AG08396 (cell line): Measurements from ENCODE around the gene TGFA.
A peak's percentile ranks its signal among the peaks of the same experiment; 100 is the strongest.

ENCODE experiments used
- DNase-seq: peaks from one replicate; pipeline ENCODE4 v3.0.0; 2012; ENCODE audit warnings: low spot score, mixed read lengths

TGFA gene

GRCh38 chr2:70523996-70524965 lies 29.3 kb downstream of the TGFA start:
- DNase-seq: peak; percentile 76

DNA sequence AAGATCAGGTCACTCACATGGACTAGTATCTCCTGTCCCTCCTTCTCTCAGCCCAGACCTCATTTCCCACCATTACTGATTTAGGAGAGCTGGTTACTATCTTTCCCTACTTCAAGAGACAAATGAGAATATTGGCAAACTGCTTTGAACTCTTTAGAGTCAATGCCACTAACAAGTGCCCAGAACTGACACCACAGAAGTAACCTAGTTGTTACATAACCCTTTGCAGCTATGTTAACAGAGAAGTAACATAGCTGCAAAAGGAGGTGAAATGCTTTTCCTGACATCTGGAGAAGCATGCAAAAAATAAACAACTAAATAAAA lies 30.0 kb downstream of the TGFA start:
- DNase-seq: no peak

- DNase-seq: no peak
These were observed 31.0 kb downstream of the TGFA start for GRCh38 chr2:70522627-70523026.

DNA sequence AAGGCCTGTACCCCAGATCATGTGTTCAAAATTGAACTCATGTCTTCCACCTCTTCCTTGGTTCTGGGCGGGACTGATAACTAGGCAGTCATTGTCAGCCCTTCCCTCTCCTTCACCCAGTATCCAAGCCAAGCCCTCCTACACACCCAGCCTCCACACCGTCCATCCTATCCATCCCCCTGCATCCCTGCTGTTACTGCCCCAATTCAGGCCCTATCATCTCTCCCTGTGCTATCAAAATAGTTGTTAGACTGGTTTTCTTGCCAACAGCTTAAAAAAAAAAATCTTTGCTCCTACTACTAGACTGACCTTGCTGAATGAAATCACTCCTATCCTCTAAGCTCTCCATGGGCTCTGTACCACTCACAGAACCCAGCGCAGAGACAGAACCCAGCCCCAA lies 32.8 kb downstream of the TGFA start:
- DNase-seq: no peak

GRCh38 chr2:70519453-70519852 lies 34.2 kb downstream of the TGFA start:
- no peak for DNase-seq

DNA sequence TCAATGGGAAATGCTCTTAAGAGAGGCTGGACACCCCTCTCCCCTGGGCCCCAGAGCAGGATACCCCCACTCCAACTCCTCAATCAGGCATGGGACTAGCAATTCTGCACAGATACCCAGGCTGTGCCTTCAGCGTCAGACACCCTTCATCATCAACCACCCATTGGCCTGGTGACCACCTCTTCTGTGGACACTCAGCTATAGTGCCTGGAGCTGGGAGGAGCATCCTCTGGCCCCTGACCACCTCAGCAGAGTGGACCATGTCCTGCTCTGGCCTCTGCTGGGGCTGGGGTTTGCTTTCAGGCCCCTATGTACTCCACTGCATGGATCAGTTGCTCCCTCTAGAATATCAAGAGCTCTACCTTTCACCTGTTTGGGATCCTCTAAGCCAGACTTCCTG lies 35.1 kb downstream of the TGFA start:
- no peak for DNase-seq

DNA sequence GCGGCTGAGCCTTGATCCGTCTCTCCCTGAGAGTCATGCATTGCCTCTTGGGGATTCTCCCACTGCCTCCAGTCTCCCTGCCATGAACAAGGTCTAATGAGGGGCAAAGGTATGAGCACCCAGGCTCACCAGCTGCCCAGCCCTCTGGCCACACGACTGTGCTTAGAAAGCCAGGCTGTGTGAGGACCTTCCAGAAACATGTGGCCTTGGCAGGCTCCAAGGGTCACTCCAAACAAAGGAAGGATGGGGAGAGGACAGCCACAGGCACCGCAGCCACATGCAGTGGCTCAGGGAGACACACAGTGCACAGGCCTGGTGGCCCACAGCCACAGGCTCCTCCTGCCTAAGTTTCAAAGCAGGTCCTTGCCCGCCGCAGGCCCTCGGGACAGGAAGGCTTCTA lies 35.8 kb downstream of the TGFA start:
- no peak for DNase-seq

GRCh38 chr2:70516596-70516995 lies 37.0 kb downstream of the TGFA start:
- peak; percentile 16 for DNase-seq

- no peak for DNase-seq
These were observed 37.7 kb downstream of the TGFA start for GRCh38 chr2:70515938-70516337.

DNA sequence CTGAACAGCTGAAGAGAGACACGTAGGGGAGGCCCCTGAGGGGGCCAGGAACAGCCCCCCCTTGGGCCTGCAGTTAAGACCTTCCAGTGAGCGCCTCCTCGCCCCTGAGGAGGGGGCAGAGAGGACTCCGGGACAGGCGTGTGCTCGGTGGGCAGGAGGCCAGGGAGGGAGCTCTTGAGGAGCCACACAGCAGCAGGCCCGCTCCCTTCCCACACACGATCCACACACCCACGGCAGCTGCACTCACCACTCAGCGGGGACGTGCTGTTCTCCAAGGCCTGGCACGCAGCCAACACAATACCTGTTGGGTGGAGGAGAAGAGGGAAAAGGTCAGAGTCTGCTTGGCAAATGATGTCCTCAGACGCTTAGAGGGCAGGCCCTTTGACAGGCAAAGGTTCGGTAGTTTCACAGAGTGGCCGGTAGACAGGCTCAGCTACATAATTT lies 39.0 kb downstream of the TGFA start:
- no peak for DNase-seq

DNA sequence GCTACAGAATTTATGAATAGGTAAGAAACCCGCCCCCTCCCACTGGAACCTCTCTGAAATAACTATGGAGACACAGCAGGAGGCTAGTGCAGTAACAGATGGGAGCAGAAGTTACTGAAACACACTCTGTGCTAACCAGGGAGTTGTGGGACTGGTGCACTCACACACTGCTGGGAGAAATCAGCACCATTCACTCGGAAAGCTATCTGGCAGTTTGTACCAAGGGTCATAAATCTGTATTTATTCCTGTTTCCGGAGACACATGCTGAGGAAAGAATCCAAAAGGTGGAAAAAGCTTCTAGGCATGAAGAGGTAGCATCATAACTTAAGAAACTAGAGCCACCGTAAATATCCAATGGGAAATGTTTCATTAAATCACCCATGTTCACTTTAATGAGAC lies 39.9 kb downstream of the TGFA start:
- DNase-seq: no peak

- no peak for DNase-seq
These were observed 41.5 kb downstream of the TGFA start for GRCh38 chr2:70511971-70512729.

DNA sequence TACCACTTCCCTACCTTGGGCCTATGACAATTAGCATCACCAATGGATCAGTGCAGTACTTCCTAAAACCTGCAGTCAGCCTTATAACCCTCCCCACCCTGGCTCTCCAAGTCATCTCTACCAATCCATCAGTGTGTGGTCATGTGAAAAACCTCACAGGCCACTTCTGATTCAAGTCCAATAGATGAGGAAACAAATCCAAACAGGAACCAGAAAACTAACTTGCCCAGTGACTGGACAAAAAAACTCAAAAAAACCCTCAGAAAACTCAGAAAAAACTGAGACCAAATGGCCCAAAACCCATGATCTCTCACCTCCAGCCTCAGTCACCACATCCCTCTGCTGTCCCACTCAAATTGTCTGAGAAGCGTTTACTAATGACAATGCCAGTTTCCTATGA lies 43.3 kb downstream of the TGFA start:
- no peak for DNase-seq

DNA sequence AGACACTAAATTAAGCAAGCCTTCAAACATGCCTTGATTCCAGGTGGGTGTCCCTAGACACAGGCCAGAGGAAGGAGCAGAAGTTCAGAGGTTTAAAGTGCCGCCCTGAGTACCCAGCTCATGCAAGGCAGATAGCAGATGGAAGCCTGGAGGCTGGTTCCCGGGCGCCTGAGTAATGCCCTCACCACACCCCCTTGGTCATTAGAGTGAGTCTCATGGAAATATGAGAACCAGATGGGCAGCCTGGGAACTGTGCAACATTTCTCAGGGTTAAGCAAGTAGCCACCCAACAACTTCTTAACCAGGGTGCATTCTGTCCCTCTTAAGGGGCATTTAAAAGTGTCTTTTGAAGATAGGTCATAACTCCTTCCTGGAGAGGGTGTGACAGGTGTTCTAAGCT lies 44.1 kb downstream of the TGFA start:
- no peak for DNase-seq

DNA sequence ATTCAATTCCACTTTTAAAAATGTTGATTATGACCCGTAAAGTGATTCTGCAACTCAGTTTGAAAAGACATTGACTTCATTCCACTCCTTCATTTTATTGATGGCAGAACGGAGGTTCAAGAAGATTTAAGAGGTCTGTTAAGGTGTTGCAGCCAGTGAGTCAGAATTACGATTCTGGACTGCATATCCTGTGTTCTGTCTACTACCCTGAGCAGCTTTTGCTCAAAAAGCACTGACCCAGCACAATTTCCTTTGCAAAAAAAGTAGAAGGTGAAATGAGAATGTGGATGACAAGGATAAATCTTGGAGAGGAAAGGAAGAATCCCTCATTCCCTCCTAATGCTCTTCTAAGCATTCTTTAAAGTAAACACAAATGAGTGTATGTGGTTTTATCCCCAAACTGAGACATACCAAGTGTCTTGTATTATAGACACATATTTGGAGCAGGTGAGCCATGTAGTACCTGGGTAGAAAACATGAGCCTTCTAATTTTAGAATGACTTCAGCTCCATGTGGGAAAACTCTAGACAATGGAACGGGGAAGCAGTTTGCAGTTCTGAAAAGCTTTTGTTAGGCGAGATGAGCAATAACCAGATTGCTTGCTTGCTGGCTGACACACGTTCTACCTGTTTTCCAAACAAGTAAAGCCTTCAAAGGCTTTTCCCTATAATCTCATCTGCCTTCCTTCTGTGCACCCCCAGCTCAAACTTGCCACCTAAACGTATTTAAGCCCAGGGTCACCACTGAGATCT lies 44.7 kb downstream of the TGFA start:
- no peak for DNase-seq

- DNase-seq: no peak
These were observed 47.8 kb downstream of the TGFA start for GRCh38 chr2:70505613-70506391.

GRCh38 chr2:70504750-70505149 lies 48.9 kb downstream of the TGFA start:
- no peak for DNase-seq

- DNase-seq: no peak
These were observed 49.7 kb downstream of the TGFA start for GRCh38 chr2:70503896-70504295.

DNA sequence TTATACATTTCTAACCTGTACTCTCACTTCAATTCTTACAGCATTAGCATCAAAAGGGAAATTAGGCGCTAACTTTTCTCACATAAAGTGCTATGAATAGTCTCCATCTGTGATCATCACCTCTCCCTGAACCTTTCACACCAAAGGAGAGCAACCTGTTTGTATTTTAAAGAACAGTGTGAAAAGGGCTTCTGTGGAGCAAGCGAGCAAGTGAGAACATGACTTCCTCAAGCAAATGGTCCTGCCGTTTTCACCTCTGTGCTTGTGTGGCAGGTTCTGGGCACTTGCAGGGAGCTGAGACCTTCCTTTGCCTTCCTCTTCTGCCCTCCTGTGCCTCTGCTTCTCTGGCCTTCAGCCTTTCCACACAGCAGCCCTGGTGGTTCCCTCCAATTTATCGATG lies 51.9 kb downstream of the TGFA start:
- no peak for DNase-seq

GRCh38 chr2:70501215-70501614 lies 52.4 kb downstream of the TGFA start:
- DNase-seq: no peak

- DNase-seq: no peak
These were observed 54.4 kb downstream of the TGFA start for GRCh38 chr2:70499253-70499652.

GRCh38 chr2:70498528-70498927 lies 55.1 kb downstream of the TGFA start:
- DNase-seq: no peak
